Hepatocyte (in vitro differentiated cells): ENCODE measurements around the gene HOXA11. TPM values are rescaled to one million over a fixed set of nuclear protein-coding genes. Genes with fewer than 3 reads are reported as not detected.

ENCODE experiments used
- DNase-seq: peaks from one replicate; pipeline ENCODE4 v3.0.0-alpha.2; 2016; ENCODE audit warnings: low spot score
- H2AFZ ChIP-seq: fragments of 200-600 bp; sonication (generic); 2 replicates; pipeline ENCODE4 v1.6.0; 2016; ENCODE audit warnings: antibody characterized with exemption, mild to moderate bottlenecking
- H3K27ac ChIP-seq: fragments of 200-600 bp; sonication (generic); 2 replicates; pipeline ENCODE4 v1.5.1; 2016; ENCODE audit warnings: mild to moderate bottlenecking
- H3K27me3 ChIP-seq: fragments of 200-600 bp; sonication (generic); 2 replicates; pipeline ENCODE4 v1.6.1; 2016
- H3K36me3 ChIP-seq: fragments of 200-600 bp; sonication (generic); replicated peaks from 2 replicates; pipeline ENCODE4 v1.5.1; 2016; ENCODE audit warnings: low read depth; ENCODE audit not compliant: insufficient read depth
- H3K4me1 ChIP-seq: fragments of 200-600 bp; sonication (generic); 2 replicates; pipeline ENCODE4 v1.5.1; 2016; ENCODE audit warnings: mild to moderate bottlenecking, moderate library complexity; ENCODE audit not compliant: insufficient read depth
- H3K4me2 ChIP-seq: fragments of 200-600 bp; sonication (generic); 2 replicates; pipeline ENCODE4 v1.6.0; 2016
- H3K4me3 ChIP-seq: fragments of 200-600 bp; sonication (generic); 2 replicates; pipeline ENCODE4 v1.5.1; 2016; ENCODE audit warnings: mild to moderate bottlenecking
- H3K79me2 ChIP-seq: fragments of 200-600 bp; sonication (generic); 2 replicates; pipeline ENCODE4 v1.6.0; 2017; ENCODE audit warnings: mild to moderate bottlenecking
- H3K9me2 ChIP-seq: fragments of 200-600 bp; sonication (generic); replicated peaks from 2 replicates; pipeline ENCODE4 v1.6.0; 2017; ENCODE audit warnings: mild to moderate bottlenecking; ENCODE audit not compliant: insufficient read depth
- H3K9me3 ChIP-seq: fragments of 200-600 bp; sonication (generic); 2 replicates; pipeline ENCODE4 v1.5.1; 2016; ENCODE audit warnings: low read depth, mild to moderate bottlenecking
- H4K20me1 ChIP-seq: fragments of 200-600 bp; sonication (generic); 2 replicates; pipeline ENCODE4 v1.6.0; 2016; ENCODE audit warnings: mild to moderate bottlenecking; ENCODE audit not compliant: insufficient read depth, poor library complexity, severe bottlenecking
- EZH2 ChIP-seq: fragments of 200-600 bp; sonication (generic); IDR thresholded peaks from 2 replicates; pipeline ENCODE4 v1.6.1; 2016; ENCODE audit warnings: antibody characterized with exemption, mild to moderate bottlenecking, borderline replicate concordance
- EZH2phosphoT487 ChIP-seq: fragments of 200-600 bp; sonication (generic); IDR thresholded peaks from one replicate; pipeline ENCODE4 v1.6.1; 2018; ENCODE audit warnings: antibody characterized with exemption, mild to moderate bottlenecking, low read depth, moderate library complexity; ENCODE audit not compliant: unreplicated experiment, severe bottlenecking
- WGBS: methylation state at CpG from one replicate; pipeline ENCODE4 v1.1.6; 2016; ENCODE audit warnings: low lambda C conversion rate; ENCODE audit errors: missing lambda C conversion rate; 5-methylcytosine and 5-hydroxymethylcytosine counted together
- polyA plus RNA-seq: library from polyadenylated mRNA; unstranded; fragments of >200 nt; fragmentation: Nextera tagmentation; extraction: Ambion mirVana; gene quantifications from 2 replicates; pipeline ENCODE4 v1.2.1, GENCODE V29; 2016
- total RNA-seq: library from RNA; depleted of rRNA; stranded (reverse); fragments of >200 nt; gene quantifications from 2 replicates; pipeline ENCODE4 v1.2.3, GENCODE V29; 2014
- TF ChIP-seq, protein P1 (sequence below): fragments of 200-600 bp; sonication (generic); IDR thresholded peaks from 2 replicates; pipeline ENCODE4 v1.5.1; 2016; ENCODE audit warnings: antibody characterized with exemption, mild to moderate bottlenecking; ENCODE audit not compliant: poor library complexity

Gene HOXA11
- total and polyA plus RNA-seq, 2 experiments from 2014 or later, result 6.4 to 7.6 TPM

DNA sequence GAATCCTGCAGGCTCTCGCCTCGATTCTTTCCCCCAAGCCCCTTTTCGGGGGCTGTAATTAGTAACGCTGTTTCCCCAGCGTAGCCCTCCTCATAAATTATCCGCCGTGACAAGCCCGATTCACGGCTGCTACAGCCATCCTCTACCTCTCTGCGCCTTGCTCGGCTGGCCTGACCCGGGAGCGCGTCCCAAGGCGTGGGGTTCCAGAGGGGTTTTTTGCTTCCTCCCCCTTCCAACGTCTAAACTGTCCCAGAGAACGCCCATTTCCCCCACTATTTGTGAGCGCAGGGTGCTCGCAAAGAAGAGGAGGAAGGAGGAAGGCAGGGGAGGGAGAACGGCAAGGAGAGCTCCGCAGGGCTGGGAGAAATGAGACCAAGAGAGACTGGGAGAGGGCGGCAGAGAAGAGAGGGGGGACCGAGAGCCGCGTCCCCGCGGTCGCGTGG lies 42.4 kb downstream of the HOXA11 start:
- WGBS, result 10% methylated on average over 28 of the region's 29 CpGs
- peak overlapping the region; percentile 96 for H3K4me2 ChIP-seq
- no peaks in the 10 kb centered on the region for H4K20me1 ChIP-seq
- no peak for DNase-seq
- TF ChIP-seq, protein P1, sequence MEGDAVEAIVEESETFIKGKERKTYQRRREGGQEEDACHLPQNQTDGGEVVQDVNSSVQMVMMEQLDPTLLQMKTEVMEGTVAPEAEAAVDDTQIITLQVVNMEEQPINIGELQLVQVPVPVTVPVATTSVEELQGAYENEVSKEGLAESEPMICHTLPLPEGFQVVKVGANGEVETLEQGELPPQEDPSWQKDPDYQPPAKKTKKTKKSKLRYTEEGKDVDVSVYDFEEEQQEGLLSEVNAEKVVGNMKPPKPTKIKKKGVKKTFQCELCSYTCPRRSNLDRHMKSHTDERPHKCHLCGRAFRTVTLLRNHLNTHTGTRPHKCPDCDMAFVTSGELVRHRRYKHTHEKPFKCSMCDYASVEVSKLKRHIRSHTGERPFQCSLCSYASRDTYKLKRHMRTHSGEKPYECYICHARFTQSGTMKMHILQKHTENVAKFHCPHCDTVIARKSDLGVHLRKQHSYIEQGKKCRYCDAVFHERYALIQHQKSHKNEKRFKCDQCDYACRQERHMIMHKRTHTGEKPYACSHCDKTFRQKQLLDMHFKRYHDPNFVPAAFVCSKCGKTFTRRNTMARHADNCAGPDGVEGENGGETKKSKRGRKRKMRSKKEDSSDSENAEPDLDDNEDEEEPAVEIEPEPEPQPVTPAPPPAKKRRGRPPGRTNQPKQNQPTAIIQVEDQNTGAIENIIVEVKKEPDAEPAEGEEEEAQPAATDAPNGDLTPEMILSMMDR, result no peak
- TF ChIP-seq EZH2 (peak; percentile 95), EZH2phosphoT487 (peak; percentile 41)
- peaks cover 20% of the 10 kb centered on the region for H3K4me1 ChIP-seq
- no peaks in the 10 kb centered on the region for H3K79me2 ChIP-seq
- H2AFZ ChIP-seq, result peak overlapping the region; percentile 68
- no peak overlapping the region for H3K27ac ChIP-seq
- H3K9me3 ChIP-seq, result no peaks in the 10 kb centered on the region
- no peaks in the 10 kb centered on the region for H3K36me3 ChIP-seq
- peaks cover 100% of the 10 kb centered on the region for H3K27me3 ChIP-seq
- H3K4me3 ChIP-seq, result peak overlapping the region; percentile 10
- H3K9me2 ChIP-seq, result no peaks in the 10 kb centered on the region

DNA sequence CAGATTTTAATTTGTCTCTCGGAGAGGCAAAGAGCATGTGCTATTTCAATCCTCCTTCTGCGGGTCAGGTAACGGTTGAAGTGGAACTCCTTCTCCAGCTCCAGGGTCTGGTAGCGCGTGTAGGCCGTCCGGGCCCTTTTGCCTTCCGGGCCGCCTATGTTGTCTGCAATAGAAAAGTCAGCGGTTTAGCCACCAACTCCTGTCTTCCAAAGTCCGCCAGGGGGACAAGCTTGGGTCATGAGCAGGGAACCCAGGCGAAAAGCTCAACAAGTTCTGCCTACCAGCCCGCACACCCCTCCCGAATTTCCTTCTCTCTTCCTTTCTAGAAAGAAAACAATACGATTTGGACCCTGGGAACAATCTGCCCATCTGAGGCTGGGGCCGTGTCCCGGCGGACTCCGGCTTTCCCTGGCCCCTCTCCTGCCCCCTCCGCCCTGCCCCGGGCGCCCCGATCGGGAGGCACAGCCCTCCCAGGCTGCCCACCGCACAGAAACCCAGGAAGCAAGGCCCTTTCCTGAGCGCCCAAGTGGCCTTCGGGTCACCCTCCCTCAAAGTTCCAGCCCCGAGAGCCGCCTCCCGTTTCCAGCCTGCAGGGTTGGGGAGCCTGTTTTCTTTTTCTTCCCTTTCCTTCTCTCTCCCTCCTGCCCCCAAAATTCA lies 43.0 kb downstream of the HOXA11 start:
- Histone ChIP-seq H3K4me2 (peak overlapping the region; percentile 96), H3K4me1 (peaks cover 20% of the 10 kb centered on the region), H3K27ac (no peak overlapping the region), H3K4me3 (peak overlapping the region; percentile 10), H3K9me2 (no peaks in the 10 kb centered on the region), H2AFZ (no peak overlapping the region), H3K9me3 (no peaks in the 10 kb centered on the region), H3K27me3 (peaks cover 100% of the 10 kb centered on the region), H3K36me3 (no peaks in the 10 kb centered on the region), H3K79me2 (no peaks in the 10 kb centered on the region), H4K20me1 (no peaks in the 10 kb centered on the region)
- no peak for DNase-seq
- 26% methylated on average over 26 of the region's 30 CpGs for WGBS
- TF ChIP-seq EZH2phosphoT487 (no peak), EZH2 (no peak)
- TF ChIP-seq, protein P1, result no peak

DNA sequence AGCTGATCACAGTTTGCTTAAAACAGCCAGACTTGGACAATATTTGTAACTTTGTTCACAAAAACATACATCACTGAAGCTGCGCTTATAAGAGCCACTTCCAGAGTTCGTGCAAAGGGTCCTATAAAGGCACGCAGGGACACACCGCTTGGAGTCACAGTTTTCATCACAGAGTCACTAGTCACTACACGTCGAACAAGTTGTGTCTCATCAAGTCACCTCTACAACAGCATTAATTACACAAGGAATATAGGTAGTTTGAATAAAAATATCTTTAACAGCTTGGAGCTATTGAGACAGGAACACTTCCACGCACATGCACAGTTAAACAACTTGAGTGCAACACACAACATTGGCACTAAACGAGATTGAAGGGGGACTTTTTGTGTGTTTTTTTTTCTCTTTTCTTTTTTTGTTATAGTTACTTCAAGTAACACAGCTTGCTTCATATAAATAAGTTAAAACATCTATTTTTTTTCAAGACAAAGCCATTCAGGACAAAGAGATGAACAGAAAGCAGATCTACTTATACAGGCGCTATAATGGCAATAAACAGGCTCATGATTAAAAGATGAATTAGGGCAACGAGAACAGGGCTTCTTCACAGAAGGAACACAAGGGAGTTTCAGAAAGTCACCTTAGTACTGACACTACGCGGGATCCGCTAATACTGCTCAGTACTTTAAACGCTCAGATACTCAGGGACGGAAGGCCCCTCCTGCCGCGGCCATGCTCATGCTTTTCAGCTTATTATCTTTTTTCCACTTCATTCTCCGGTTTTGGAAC lies 43.7 kb downstream of the HOXA11 start:
- H2AFZ ChIP-seq, result no peak overlapping the region
- H3K4me2 ChIP-seq, result peak overlapping the region; percentile 96
- H4K20me1 ChIP-seq, result no peaks in the 10 kb centered on the region
- H3K27me3 ChIP-seq, result peaks cover 98% of the 10 kb centered on the region
- H3K27ac ChIP-seq, result no peak overlapping the region
- H3K9me2 ChIP-seq, result no peaks in the 10 kb centered on the region
- no peak for DNase-seq
- TF ChIP-seq, protein P1, result no peak
- TF ChIP-seq EZH2phosphoT487, result peak; percentile 13
- peaks cover 20% of the 10 kb centered on the region for H3K4me1 ChIP-seq
- H3K4me3 ChIP-seq, result no peak overlapping the region
- WGBS, result 63% methylated on average over 18 of the region's 18 CpGs
- H3K36me3 ChIP-seq, result no peaks in the 10 kb centered on the region
- no peaks in the 10 kb centered on the region for H3K9me3 ChIP-seq
- H3K79me2 ChIP-seq, result no peaks in the 10 kb centered on the region
